GM18520 (cell line): ENCODE measurements around the gene USP38.
"Not testable (repeated sequence)": the region's sequence is repeated elsewhere in the genome, so short reads cannot be mapped to it uniquely, and the experiment has no call there.

Experiments
- ATAC-seq: cut with Tn5 transposase; IDR thresholded peaks from one replicate; pipeline ENCODE4 v1.9.1; 2021; ENCODE audit not compliant: unreplicated experiment

USP38 gene

GRCh38 chr4:143262838-143263237 lies 78.1 kb downstream of the USP38 start:
- no peak for ATAC-seq

- not testable (repeated sequence) for ATAC-seq
These were observed 83.0 kb downstream of the USP38 start for GRCh38 chr4:143267690-143268089.

- ATAC-seq: no peak
These were observed 85.6 kb downstream of the USP38 start for GRCh38 chr4:143270256-143270838.
